Ramos (cell line): ENCODE data around the gene CC2D2A.
"Not testable (repeated sequence)": the region's sequence is repeated elsewhere in the genome, so short reads cannot be mapped to it uniquely, and the experiment has no call there.

Source experiments
- in situ Hi-C: fragments of 300-500 bp; cut with MboI; formaldehyde crosslinking; loops from one replicate; pipeline ENCODE4 v1.14.3; 2022; ENCODE audit warnings: low sequenced_read_pairs; ENCODE audit not compliant: unreplicated experiment

The CC2D2A gene

GRCh38 chr4:15502384-15502783 is 32.7 kb downstream of the CC2D2A start:
- in situ Hi-C loops, result no loop called here

GRCh38 chr4:15504041-15504440 is 34.4 kb downstream of the CC2D2A start:
- in situ Hi-C loops, result no loop called here

GRCh38 chr4:15506464-15506863 is 36.8 kb downstream of the CC2D2A start:
- in situ Hi-C loops, result no loop called here

GRCh38 chr4:15507679-15508078 is 38.0 kb downstream of the CC2D2A start:
- in situ Hi-C loops, result no loop called here

GRCh38 chr4:15510961-15511360 is 41.3 kb downstream of the CC2D2A start:
- in situ Hi-C loops, result no loop called here

- in situ Hi-C loops, result no loop called here
These were observed 43.9 kb downstream of the CC2D2A start for GRCh38 chr4:15513545-15513944.

GRCh38 chr4:15515106-15515505 is 45.4 kb downstream of the CC2D2A start:
- in situ Hi-C loops, result no loop called here

- in situ Hi-C loops, result no loop called here
These were observed 46.8 kb downstream of the CC2D2A start for GRCh38 chr4:15516494-15516893.

GRCh38 chr4:15517681-15518080 is 48.0 kb downstream of the CC2D2A start:
- in situ Hi-C loops, result not testable (repeated sequence)

- in situ Hi-C loops, result no loop called here
These were observed 51.9 kb downstream of the CC2D2A start for GRCh38 chr4:15521442-15522039.

GRCh38 chr4:15525080-15525479 is 55.4 kb downstream of the CC2D2A start:
- in situ Hi-C loops, result no loop called here

- in situ Hi-C loops, result no loop called here
These were observed 57.4 kb downstream of the CC2D2A start for GRCh38 chr4:15526924-15527592.

GRCh38 chr4:15531792-15532191 is 62.1 kb downstream of the CC2D2A start:
- in situ Hi-C loops, result no loop called here

GRCh38 chr4:15533817-15534216 is 64.1 kb downstream of the CC2D2A start:
- in situ Hi-C loops, result no loop called here

- in situ Hi-C loops, result no loop called here
These were observed 65.9 kb downstream of the CC2D2A start for GRCh38 chr4:15535599-15535998.

- in situ Hi-C loops, result no loop called here
These were observed 67.1 kb downstream of the CC2D2A start for GRCh38 chr4:15536552-15537499.

- in situ Hi-C loops, result no loop called here
These were observed 72.3 kb downstream of the CC2D2A start for GRCh38 chr4:15541941-15542340.

- in situ Hi-C loops, result no loop called here
These were observed 73.1 kb downstream of the CC2D2A start for GRCh38 chr4:15542760-15543159.

- in situ Hi-C loops, result no loop called here
These were observed 74.0 kb downstream of the CC2D2A start for GRCh38 chr4:15543537-15544247.

GRCh38 chr4:15544248-15544729 is 74.6 kb downstream of the CC2D2A start:
- in situ Hi-C loops, result no loop called here
